ENCODE measurements around the gene SCGB1D4.
"Not testable (repeated sequence)": the region's sequence is repeated elsewhere in the genome, so short reads cannot be mapped to it uniquely, and the experiment has no call there.

DNA sequence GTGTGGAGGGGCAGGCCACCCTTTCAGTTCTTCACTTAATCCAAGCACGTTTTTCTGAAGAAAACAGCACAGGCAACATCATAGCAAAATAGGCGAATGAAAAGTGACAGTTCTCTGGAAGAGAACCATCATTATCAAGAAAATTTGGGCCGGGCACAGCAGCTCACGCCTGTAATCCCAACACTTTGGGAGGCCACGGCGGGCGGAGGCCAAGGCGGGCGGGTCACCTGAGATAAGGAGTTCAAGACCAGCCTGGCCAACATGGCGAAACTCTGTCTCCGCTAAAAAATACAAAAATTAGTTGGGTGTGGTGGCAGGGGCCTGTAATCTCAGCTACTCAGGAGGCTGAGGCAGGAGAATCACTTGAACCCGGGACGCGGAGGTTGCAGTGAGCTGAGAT is 28.7 kb upstream of the SCGB1D4 start:
- TF ChIP-seq, protein P1, sequence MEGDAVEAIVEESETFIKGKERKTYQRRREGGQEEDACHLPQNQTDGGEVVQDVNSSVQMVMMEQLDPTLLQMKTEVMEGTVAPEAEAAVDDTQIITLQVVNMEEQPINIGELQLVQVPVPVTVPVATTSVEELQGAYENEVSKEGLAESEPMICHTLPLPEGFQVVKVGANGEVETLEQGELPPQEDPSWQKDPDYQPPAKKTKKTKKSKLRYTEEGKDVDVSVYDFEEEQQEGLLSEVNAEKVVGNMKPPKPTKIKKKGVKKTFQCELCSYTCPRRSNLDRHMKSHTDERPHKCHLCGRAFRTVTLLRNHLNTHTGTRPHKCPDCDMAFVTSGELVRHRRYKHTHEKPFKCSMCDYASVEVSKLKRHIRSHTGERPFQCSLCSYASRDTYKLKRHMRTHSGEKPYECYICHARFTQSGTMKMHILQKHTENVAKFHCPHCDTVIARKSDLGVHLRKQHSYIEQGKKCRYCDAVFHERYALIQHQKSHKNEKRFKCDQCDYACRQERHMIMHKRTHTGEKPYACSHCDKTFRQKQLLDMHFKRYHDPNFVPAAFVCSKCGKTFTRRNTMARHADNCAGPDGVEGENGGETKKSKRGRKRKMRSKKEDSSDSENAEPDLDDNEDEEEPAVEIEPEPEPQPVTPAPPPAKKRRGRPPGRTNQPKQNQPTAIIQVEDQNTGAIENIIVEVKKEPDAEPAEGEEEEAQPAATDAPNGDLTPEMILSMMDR (conservative IDR thresholded peaks at IDR 0.05; ENCODE audit: low read length), result not testable (repeated sequence)
- TF ChIP-seq EZH2phosphoT487 (IDR thresholded peaks at IDR 0.05; ENCODE audit: borderline replicate concordance), result not testable (repeated sequence)
